Left colon (tissue), 2 donors: ENCODE measurements around the gene STRBP. TPM values are rescaled to one million over a fixed set of nuclear protein-coding genes. Genes with fewer than 3 reads are reported as not detected.

Experiments
- ATAC-seq: fragments of 200-7000 bp; cut with Tn5 transposase; one replicate; pipeline ENCODE4 v1.9.1; 2020; ENCODE audit warnings: mild to moderate bottlenecking, moderate library complexity
- DNase-seq, 2 donors: peaks; one replicate each; pipeline ENCODE4 v3.0.0-alpha.2; 2020
- intact Hi-C, 2 donors: fragments of 100-400 bp; cut with DNase I in 1 of 2; cut with micrococcal nuclease in 1 of 2; formaldehyde crosslinking; loops; one replicate each; pipeline versions ENCODE4 v1.11.2 to v1.14.0; 2022; cut with DNase I, micrococcal nuclease
- total RNA-seq, 2 donors: library from RNA; stranded (reverse); fragmentation: NEBNext Ultra II Directional; extraction: Animal tissue kit (Norgen Biotek cat#: 25700); gene quantifications; one replicate each; pipeline ENCODE4 v1.2.1, GENCODE V29; 2021
- donor health status: DM: no; HTN: no; CAD: no.
- donor health status: DM: yes; HTN: yes; CAD: no.

The STRBP gene
- total RNA-seq, 2 donors from 2014 or later = 46.5 to 47.2 TPM

DNA sequence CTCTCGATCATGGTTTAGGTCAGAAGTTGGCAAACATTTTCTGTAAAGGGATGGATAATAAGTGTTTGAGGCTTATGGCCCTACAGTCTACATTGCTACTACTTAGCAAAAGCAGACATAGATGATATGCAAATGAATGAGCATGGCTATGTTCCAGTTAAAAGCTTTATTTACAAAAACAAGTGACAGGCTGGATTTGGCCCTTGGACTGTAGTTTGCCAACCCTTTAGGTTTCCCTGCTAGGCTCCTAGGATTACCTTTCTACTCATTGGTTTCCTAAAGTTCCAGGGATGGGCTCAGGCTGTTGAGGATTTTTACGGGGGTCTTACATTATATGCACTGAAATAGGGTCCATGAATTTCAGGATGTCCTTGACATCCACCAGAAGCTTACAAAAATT lies 177.4 kb downstream of the STRBP start:
- no peak for ATAC-seq
- intact Hi-C loops = no loop called here
- DNase-seq = no peak

- no peak for DNase-seq
- intact Hi-C loops = no loop called here
- ATAC-seq = no peak
Measured at GRCh38 chr9:123090198-123090896, 178.0 kb downstream of the STRBP start.

GRCh38 chr9:123089790-123090189 lies 178.6 kb downstream of the STRBP start:
- ATAC-seq = no peak
- intact Hi-C loops = loop anchor here in 1 of 2 donors (10.0 kb wide), 1 partner anchor 255 kb away; no protein-coding TSS in a partner anchor
- no peak for DNase-seq

DNA sequence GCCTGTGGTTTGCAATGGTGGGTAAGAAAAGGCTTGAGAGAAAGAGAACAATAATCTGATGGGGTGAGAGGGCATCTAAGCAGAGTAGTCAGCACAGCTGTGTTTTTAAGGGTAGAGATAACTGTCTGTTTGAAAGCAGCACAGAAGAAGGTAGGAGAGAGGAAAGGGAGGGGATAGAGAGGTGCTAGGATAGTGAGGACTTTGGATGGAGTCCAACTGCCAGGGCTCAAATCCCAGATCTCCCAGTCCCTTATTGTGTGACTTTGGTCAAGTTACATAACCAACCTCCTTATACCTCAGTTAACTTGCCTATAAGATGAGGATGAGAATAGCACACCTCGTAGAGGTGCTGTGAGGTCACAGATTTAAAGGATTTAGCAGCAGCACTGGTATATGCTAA lies 179.3 kb downstream of the STRBP start:
- no peak for ATAC-seq
- intact Hi-C loops = loop anchor here in 1 of 2 donors (10.0 kb wide), 1 partner anchor 256 kb away; no protein-coding TSS in a partner anchor
- no peak for DNase-seq

GRCh38 chr9:123087359-123087888 lies 181.0 kb downstream of the STRBP start:
- ATAC-seq (no peak), DNase-seq (no peak)
- intact Hi-C loops = loop anchor here in 1 of 2 donors (10.0 kb wide), 1 partner anchor 257 kb away; no protein-coding TSS in a partner anchor

DNA sequence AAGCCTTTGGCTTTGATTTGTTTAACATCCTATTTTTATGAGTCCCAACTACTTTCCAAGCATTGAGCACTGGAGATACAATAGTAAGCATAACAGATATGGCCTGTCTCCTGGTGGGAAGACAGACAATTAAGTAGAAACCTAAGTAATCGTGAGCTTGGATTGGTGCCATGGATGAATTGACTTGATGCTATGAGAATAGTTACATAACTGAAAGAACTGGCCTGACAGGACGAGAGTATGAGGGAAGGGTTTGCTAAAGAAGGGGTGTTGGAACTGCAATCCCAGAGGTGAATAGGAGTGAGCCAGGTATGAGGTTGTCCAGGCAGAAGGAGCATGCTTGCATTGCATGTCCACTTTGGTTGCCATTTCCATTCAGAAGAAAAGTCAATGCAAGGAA lies 182.5 kb downstream of the STRBP start:
- intact Hi-C loops = loop anchor here in 1 of 2 donors (10.0 kb wide), 1 partner anchor 259 kb away; no protein-coding TSS in a partner anchor
- DNase-seq (no peak), ATAC-seq (no peak)

DNA sequence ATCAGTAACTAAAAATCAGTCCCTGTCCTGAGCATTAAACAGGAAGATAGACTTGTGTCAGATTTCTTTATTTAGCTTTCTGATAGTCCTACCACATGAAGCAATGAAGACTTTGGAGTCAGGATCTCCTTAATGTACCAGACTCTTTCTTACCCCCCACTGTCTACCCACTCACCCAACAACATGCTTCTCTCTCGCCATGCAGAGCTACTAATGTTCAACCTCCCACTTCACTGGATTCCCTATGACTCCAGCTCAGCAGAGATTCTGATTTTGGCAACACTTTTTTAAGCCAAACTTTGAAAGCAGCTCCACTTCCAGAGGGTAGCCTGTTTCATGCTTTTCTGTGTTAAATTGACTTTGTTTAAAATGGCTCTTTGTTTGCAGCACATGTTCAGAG lies 184.1 kb downstream of the STRBP start:
- intact Hi-C loops = loop anchor here in 1 of 2 donors (10.0 kb wide), 1 partner anchor 261 kb away; no protein-coding TSS in a partner anchor
- ATAC-seq (no peak), DNase-seq (no peak)

DNA sequence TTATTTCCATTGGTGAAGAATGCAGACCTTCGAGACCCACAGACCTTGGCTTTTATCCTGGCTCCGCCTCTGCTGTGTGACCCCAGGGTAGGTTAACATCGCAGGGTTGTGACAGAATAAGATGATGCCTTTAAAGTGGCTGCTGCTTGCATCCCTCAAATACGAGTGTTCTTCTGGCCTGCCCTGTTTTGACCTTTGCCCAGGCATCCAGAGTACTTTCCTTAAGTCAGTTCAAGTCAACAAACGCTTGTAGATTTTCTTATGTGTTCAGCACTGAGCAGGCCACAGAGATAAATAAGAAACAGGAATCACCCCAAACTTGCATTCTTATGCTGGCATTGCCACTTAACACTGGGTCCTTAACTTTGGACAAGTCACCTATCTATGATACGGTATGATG lies 184.7 kb downstream of the STRBP start:
- ATAC-seq (peak; percentile 64), DNase-seq (no peak)
- intact Hi-C loops = loop anchor here in 1 of 2 donors (10.0 kb wide), 1 partner anchor 261 kb away; no protein-coding TSS in a partner anchor

DNA sequence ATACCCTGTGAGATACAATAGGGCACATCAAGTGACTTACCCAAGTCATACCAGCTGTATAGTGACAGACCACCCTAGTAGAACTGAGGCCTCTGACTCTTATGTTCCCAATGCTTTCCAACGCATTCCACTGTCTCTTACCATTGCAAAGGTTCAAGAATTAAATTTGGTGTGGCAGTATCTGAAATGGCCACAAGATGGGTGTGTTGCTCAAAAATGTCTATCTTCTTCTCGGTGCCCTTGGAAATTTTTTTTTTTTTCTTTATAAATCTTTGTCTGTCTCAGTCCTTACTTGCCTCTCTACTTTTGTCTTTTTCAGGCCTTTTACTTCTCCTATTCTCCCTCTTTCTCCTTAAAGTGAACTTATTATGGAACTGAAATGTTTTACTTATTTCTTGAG lies 186.6 kb downstream of the STRBP start:
- intact Hi-C loops = loop anchor here in 1 of 2 donors (10.0 kb wide), 1 partner anchor 263 kb away; no protein-coding TSS in a partner anchor
- DNase-seq = no peak
- ATAC-seq = peak; percentile 48

- intact Hi-C loops = loop anchor here in 1 of 2 donors (10.0 kb wide), 1 partner anchor 264 kb away; no protein-coding TSS in a partner anchor
- DNase-seq (no peak), ATAC-seq (no peak)
Measured at GRCh38 chr9:123080444-123080843, 187.9 kb downstream of the STRBP start.

- DNase-seq = no peak
- ATAC-seq = no peak
- intact Hi-C loops = no loop called here
Measured at GRCh38 chr9:123074628-123075027, 193.8 kb downstream of the STRBP start.

- intact Hi-C loops = no loop called here
- no peak for ATAC-seq
- no peak for DNase-seq
Measured at GRCh38 chr9:123073991-123074422, 194.4 kb downstream of the STRBP start.

GRCh38 chr9:123073441-123073840 lies 194.9 kb downstream of the STRBP start:
- intact Hi-C loops = no loop called here
- ATAC-seq = no peak

GRCh38 chr9:123072407-123072995 lies 195.9 kb downstream of the STRBP start:
- no peak for ATAC-seq

More at GRCh38 chr9:123073441-123073840, 194.9 kb downstream of the STRBP start:
- no peak for DNase-seq

More at GRCh38 chr9:123072407-123072995, 195.9 kb downstream of the STRBP start:
- intact Hi-C loops = no loop called here
- DNase-seq = no peak

Other genes with a start within 250 kb of the STRBP start
- 1 to 10 TPM; 2.4 to 3.8 TPM for gene GPR21, start 234.9 kb downstream of the STRBP start, total RNA-seq
- gene CRB2, start 87.6 kb upstream of the STRBP start, total RNA-seq = 1 to 10 TPM in 1 of 2 donors, under 1 TPM in 1; 0.92 to 1.1 TPM